Measurements from ENCODE around the gene ARL3.

DNA sequence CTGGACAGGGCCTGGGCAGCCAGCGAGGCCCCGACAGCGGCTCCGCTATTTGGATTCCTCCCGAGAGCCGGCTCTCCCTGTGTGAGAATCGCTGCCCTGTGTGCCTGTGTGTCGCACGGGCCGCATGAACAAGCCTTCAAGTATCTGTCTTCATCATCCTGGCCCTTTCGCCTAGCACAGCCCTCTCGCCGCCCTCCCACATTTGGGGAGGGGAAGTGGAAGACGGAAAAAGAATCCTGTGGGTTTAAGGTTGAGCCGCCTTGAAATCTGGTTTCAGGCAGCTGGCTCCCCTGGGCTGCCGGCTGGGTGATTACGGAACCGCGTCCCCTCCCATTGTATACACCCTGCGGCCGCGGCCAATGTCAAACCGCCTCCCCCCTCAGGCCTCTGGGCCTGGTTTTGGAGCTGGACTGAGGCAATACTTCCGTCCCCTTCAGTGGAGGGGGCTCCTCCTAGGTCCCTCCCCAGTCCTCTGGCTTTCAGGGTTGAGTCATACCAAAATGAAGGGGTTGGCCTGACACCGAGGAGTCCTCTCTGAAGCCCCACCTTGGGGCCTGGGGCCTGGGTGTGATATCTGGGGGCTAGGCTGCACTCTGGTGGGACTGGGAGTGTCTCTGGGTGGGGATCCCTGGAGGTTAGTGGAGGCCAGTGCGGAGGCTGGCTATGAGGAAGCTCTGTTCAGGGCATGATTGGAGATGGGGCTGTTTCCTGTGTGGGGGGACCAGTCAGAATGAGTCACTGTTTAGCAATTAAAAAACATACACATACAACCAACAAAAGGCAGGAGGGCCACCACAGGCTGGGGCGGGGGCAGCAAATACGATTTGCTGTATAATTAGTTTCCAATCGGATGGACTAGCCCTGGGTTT, 68.2 kb downstream of the ARL3 start:
- TF ChIP-seq, protein P1, sequence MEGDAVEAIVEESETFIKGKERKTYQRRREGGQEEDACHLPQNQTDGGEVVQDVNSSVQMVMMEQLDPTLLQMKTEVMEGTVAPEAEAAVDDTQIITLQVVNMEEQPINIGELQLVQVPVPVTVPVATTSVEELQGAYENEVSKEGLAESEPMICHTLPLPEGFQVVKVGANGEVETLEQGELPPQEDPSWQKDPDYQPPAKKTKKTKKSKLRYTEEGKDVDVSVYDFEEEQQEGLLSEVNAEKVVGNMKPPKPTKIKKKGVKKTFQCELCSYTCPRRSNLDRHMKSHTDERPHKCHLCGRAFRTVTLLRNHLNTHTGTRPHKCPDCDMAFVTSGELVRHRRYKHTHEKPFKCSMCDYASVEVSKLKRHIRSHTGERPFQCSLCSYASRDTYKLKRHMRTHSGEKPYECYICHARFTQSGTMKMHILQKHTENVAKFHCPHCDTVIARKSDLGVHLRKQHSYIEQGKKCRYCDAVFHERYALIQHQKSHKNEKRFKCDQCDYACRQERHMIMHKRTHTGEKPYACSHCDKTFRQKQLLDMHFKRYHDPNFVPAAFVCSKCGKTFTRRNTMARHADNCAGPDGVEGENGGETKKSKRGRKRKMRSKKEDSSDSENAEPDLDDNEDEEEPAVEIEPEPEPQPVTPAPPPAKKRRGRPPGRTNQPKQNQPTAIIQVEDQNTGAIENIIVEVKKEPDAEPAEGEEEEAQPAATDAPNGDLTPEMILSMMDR (IDR thresholded peaks at IDR 0.05; ENCODE audit: insufficient read depth, low read length, poor library complexity, severe bottlenecking) = no peak
- no peak for TF ChIP-seq EZH2phosphoT487 (conservative IDR thresholded peaks at IDR 0.05; ENCODE audit: low read length)

Measured in SU-DHL-6 (cell line).